Measurements from ENCODE around the gene MYH9.

GRCh38 chr22:36244522-36245391 lies 143.0 kb downstream of the MYH9 start:
- TF ChIP-seq KLF17 (tag by site-specific recombination; IDR thresholded peaks at IDR 0.05) (no peak), CTCF (tag by site-specific recombination; IDR thresholded peaks at IDR 0.05) (no peak), SALL2 (tag by site-specific recombination; IDR thresholded peaks at IDR 0.05; ENCODE audit: borderline replicate concordance) (no peak), ZNF747 (tag by site-specific recombination; IDR thresholded peaks at IDR 0.05) (no peak), KLF16 (tag by site-specific recombination; IDR thresholded peaks at IDR 0.05) (no peak), ZNF146 (tag by site-specific recombination; IDR thresholded peaks at IDR 0.05) (no peak), REPIN1 (tag by site-specific recombination; IDR thresholded peaks at IDR 0.05; ENCODE audit: low read depth) (no peak), ZNF10 (tag by site-specific recombination; IDR thresholded peaks at IDR 0.05) (no peak)

All from HEK293 (cell line).